Caco-2 (cell line): ENCODE data around the gene AGFG1. TPM values are rescaled to one million over a fixed set of nuclear protein-coding genes. Genes with fewer than 3 reads are reported as not detected.

ENCODE experiments used
- BruUV-seq: library from RNA; stranded (reverse); fragments of 400-500 nt; replicated peaks from 2 replicates; lab custom pipeline; 2021; lab: Mats Ljungman, UMichigan
- CTCF ChIA-PET: fragments of 300-600 bp; sonication (Branson Sonifier 250); formaldehyde crosslinking; loops from one replicate; lab custom pipeline; 2022; ENCODE audit warnings: antibody characterized with exemption; lab: Charles Lee
- POLR2A ChIA-PET: fragments of 300-600 bp; sonication (Branson Sonifier 250); formaldehyde crosslinking; loops from one replicate; lab custom pipeline; 2022; ENCODE audit warnings: antibody characterized with exemption; lab: Charles Lee
- DNase-seq, 2 experiments: peaks; one replicate each; pipeline versions ENCODE4 v3.0.0 to v3.0.0-alpha.2; 2020 to 2022
- H3K27me3 ChIP-seq: replicated peaks from 2 replicates; pipeline ENCODE4 v1.6.0; 2011; ENCODE audit warnings: low read length; ENCODE audit not compliant: control insufficient read depth, insufficient read depth
- H3K36me3 ChIP-seq: 2 replicates; pipeline ENCODE4 v1.5.1; 2011; ENCODE audit warnings: low read length; ENCODE audit not compliant: control insufficient read depth, insufficient read depth
- H3K4me1 ChIP-seq: fragments of 250-450 bp; sonication (Bioruptor Pico); 2 replicates; pipeline ENCODE4 v1.5.1; 2020; ENCODE audit warnings: mild to moderate bottlenecking
- H3K4me3 ChIP-seq: 2 replicates; pipeline ENCODE4 v1.5.1; 2011; ENCODE audit warnings: low read depth, mild to moderate bottlenecking, control low read depth, low read length
- H3K9me3 ChIP-seq: fragments of 250-450 bp; sonication (Bioruptor Pico); 2 replicates; pipeline ENCODE4 v1.5.1; 2020; ENCODE audit warnings: mild to moderate bottlenecking, moderate library complexity
- H3K27ac Mint-ChIP-seq: one replicate; pipeline ENCODE4 v1.8.0; 2022; ENCODE audit warnings: mixed read lengths; ENCODE audit not compliant: unreplicated experiment
- H3K27me3 Mint-ChIP-seq: one replicate; pipeline ENCODE4 v1.8.0; 2022; ENCODE audit warnings: mixed read lengths; ENCODE audit not compliant: insufficient read depth, unreplicated experiment
- H3K36me3 Mint-ChIP-seq: one replicate; pipeline ENCODE4 v1.8.0; 2022; ENCODE audit warnings: mild to moderate bottlenecking, mixed read lengths; ENCODE audit not compliant: insufficient read depth, unreplicated experiment
- H3K4me1 Mint-ChIP-seq: one replicate; pipeline ENCODE4 v1.8.0; 2022; ENCODE audit warnings: low read depth, mixed read lengths; ENCODE audit not compliant: unreplicated experiment
- H3K4me3 Mint-ChIP-seq: one replicate; pipeline ENCODE4 v1.8.0; 2022; ENCODE audit warnings: mild to moderate bottlenecking, moderate library complexity, mixed read lengths; ENCODE audit not compliant: unreplicated experiment
- H3K9me3 Mint-ChIP-seq: one replicate; pipeline ENCODE4 v1.8.0; 2022; ENCODE audit warnings: mixed read lengths; ENCODE audit not compliant: unreplicated experiment
- CTCF ChIP-seq, 2 experiments: fragments of 200-600 bp in 1 of 2; IDR thresholded peaks; 1 replicate in 1 of 2; 2 replicates in 1 of 2; pipeline versions ENCODE4 v1.5.1 to v1.8.0; 2011 to 2022; ENCODE audit warnings: antibody characterized with exemption in 1 of 2, control low read depth in 1 of 2, inconsistent platforms in 1 of 2, low read depth in 1 of 2, low read length in 1 of 2, mild to moderate bottlenecking in 1 of 2, moderate library complexity in 1 of 2; ENCODE audit not compliant: insufficient read depth in 1 of 2, severe bottlenecking in 1 of 2, unreplicated experiment in 1 of 2
- intact Hi-C: fragments of 100-400 bp; cut with micrococcal nuclease; formaldehyde crosslinking; loops from one replicate; pipeline ENCODE4 v1.10.0; 2022; ENCODE audit not compliant: unreplicated experiment
- total RNA-seq: library from RNA; stranded (reverse); gene quantifications from 2 replicates; pipeline ENCODE4 v1.2.3, GENCODE V29; 2022

Gene AGFG1
- total RNA-seq, 1 experiment from 2014 or later = 73.1 TPM

- Mint-ChIP-seq H3K4me3 (peak overlapping the region; percentile 93), H3K27me3 (no peaks in the 10 kb centered on the region), H3K27ac (no peak overlapping the region), H3K36me3 (no peaks in the 10 kb centered on the region), H3K4me1 (peaks cover 1% of the 10 kb centered on the region), H3K9me3 (no peaks in the 10 kb centered on the region)
- CTCF ChIA-PET = no interaction called here
- Histone ChIP-seq H3K4me1 (peaks cover 11% of the 10 kb centered on the region; the same call in 1 of the 2 replicates), H3K9me3 (no peaks in the 10 kb centered on the region), H3K36me3 (no peaks in the 10 kb centered on the region), H3K4me3 (no peak overlapping the region), H3K27me3 (no peaks in the 10 kb centered on the region)
- POLR2A ChIA-PET = no interaction called here
- intact Hi-C loops = loop anchor here (5.0 kb wide), 1 partner anchor 293 kb away; no protein-coding TSS in a partner anchor
- DNase-seq = no peak
- no peak for TF ChIP-seq CTCF (IDR thresholded peaks at IDR 0.05; ENCODE audit: insufficient read depth in 1 of 2, low read depth in 1 of 2, low read length in 1 of 2, severe bottlenecking in 1 of 2, unreplicated experiment in 1 of 2)
- BruUV-seq = no TSS peak
These were observed 2.5 kb downstream of the AGFG1 start for GRCh38 chr2:227474410-227474809.

- no peak for DNase-seq
- Mint-ChIP-seq H3K27ac (no peak overlapping the region), H3K36me3 (peaks cover 6% of the 10 kb centered on the region), H3K27me3 (no peaks in the 10 kb centered on the region), H3K4me3 (no peak overlapping the region), H3K9me3 (no peaks in the 10 kb centered on the region), H3K4me1 (peaks cover 24% of the 10 kb centered on the region)
- ChIA-PET POLR2A (no interaction called here), CTCF (no interaction called here)
- no peaks in the 10 kb centered on the region for H3K9me3 ChIP-seq
- BruUV-seq = no TSS peak
- H3K36me3 ChIP-seq = no peaks in the 10 kb centered on the region
- intact Hi-C loops = no loop called here
- H3K4me3 ChIP-seq = no peak overlapping the region
- TF ChIP-seq CTCF (IDR thresholded peaks at IDR 0.05; ENCODE audit: insufficient read depth in 1 of 2, low read depth in 1 of 2, low read length in 1 of 2, severe bottlenecking in 1 of 2, unreplicated experiment in 1 of 2) = no peak
- peaks cover 9% of the 10 kb centered on the region for H3K4me1 ChIP-seq
- H3K27me3 ChIP-seq = no peaks in the 10 kb centered on the region
These were observed 5.3 kb downstream of the AGFG1 start for GRCh38 chr2:227477291-227477690.

GRCh38 chr2:227479865-227480475 is 8.0 kb downstream of the AGFG1 start:
- Mint-ChIP-seq H3K9me3 (no peaks in the 10 kb centered on the region), H3K27ac (no peak overlapping the region), H3K4me3 (no peak overlapping the region), H3K27me3 (no peaks in the 10 kb centered on the region), H3K4me1 (peaks cover 24% of the 10 kb centered on the region), H3K36me3 (peaks cover 12% of the 10 kb centered on the region)
- intact Hi-C loops = no loop called here
- no peak overlapping the region for H3K4me3 ChIP-seq
- no TSS peak for BruUV-seq
- TF ChIP-seq CTCF (IDR thresholded peaks at IDR 0.05; ENCODE audit: insufficient read depth in 1 of 2, low read depth in 1 of 2, low read length in 1 of 2, severe bottlenecking in 1 of 2, unreplicated experiment in 1 of 2) = no peak
- ChIA-PET POLR2A (interaction anchor here (0.6 kb wide), 1 partner anchor 136 kb away, joined by 4 read pairs; no protein-coding TSS in a partner anchor), CTCF (interaction anchor here (0.7 to 1.3 kb wide), 3 partner anchors 164 to 286 kb away, joined by 3 to 4 read pairs (median 3); no protein-coding TSS in a partner anchor)
- no peaks in the 10 kb centered on the region for H3K9me3 ChIP-seq
- no peaks in the 10 kb centered on the region for H3K36me3 ChIP-seq
- peaks cover 5% of the 10 kb centered on the region for H3K4me1 ChIP-seq
- no peaks in the 10 kb centered on the region for H3K27me3 ChIP-seq
- DNase-seq = no peak
